Raji (cell line): ENCODE measurements around the gene PTPRD.

Experiments
- POLR2A ChIP-seq: IDR thresholded peaks from 2 replicates; pipeline ENCODE4 v1.6.1; 2011; ENCODE audit warnings: low read depth, low read length, control low read depth; ENCODE audit not compliant: insufficient read depth

Gene PTPRD

DNA sequence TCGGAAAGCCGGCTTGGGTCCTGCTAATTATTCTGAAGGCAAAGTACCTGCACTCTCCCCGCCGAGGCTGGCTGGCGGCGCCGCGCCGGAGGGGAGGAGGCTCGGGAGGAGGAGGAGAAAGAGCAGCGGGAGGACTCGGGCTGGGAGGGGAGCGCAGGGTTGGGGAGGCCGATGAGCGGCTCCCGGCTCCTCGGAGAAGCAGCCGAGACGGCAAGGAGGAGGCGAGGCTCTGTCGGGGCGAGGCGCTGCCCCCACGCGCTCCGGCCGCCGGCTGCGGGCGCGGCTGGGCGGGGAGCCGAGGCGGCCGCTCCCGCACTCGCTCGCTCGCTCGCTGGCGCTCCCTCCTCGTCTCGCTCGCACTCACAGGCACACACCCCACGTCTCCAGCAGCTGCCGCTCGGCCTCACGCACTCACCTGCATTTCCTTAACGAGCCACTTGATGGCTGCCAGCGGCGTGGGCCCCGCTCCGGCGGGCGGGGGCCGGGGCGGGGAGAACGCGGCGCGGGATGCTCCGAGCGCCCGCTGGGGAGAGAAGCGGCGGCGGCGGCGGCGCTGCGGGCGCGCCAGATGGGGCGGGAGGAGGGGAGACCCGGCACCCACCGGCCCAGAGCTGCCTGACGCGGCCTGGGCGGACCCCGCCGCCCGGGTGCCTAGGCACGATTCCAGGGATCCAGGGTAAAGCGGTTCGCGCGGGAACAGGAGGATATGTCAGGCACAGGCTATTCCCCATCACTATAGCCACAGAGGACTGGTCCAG lies at the start of gene PTPRD:
Gene PTPRD (minus strand): TSS at position 362 of the 758 bp plus-strand sequence.
- TF ChIP-seq POLR2A = no peak

DNA sequence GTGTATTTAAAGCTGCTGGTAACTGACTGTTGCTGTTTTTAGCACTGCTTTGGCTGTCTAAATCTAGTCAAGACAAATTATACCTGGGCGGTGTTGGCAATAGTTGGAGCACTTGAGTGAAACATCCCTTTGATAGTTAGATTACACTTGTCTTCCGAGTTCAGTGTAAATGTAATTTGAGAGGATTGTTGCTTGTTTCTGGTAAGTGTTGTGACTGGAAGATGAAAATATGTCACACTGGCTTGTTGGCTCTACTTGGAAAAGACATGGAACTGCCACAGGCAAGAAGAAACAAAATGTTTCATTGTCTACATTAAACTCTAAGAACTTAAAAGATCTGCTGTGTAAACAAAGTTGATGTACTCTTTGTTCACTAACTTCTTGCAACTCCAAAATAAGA lies 49.2 kb upstream of the PTPRD start:
- no peak for TF ChIP-seq POLR2A

DNA sequence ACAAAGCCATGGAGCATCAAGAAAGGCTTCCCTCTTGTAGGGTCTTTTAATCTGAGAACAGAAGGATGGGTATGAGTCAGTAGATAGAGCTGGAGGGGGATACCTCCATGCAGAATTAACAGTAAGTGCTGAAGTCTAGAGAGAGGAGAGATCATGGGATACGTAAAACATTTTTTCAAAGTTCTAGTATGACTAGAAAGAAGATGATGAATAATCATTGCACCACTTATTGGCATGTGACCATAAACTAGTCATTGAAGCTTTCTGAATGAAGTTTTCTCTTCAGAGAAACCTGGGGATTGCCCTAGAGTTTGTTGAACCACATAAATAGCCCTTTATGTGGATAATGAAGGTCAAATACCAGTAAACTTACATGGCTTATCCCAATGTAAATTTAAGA lies 48.6 kb upstream of the PTPRD start:
- no peak for TF ChIP-seq POLR2A

DNA sequence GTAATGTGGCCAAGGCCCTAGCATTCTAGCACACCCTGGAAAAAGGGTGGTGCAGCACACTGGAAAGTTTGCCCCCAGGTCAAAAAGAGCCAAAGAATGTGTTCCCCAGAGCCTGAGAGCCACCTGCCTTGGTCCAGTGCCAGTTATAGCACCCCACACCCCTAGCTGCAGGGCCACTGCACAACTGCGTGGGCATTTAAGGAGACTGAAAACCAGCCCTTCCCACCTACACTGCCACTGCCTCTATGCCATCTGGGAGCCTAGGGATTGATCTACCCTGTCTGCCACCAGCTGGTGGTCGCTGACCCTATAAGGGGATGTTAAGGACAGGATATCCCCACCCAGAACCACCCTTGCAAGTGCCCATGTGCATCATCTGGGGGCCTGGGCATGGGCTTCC lies 38.2 kb upstream of the PTPRD start:
- no peak for TF ChIP-seq POLR2A

DNA sequence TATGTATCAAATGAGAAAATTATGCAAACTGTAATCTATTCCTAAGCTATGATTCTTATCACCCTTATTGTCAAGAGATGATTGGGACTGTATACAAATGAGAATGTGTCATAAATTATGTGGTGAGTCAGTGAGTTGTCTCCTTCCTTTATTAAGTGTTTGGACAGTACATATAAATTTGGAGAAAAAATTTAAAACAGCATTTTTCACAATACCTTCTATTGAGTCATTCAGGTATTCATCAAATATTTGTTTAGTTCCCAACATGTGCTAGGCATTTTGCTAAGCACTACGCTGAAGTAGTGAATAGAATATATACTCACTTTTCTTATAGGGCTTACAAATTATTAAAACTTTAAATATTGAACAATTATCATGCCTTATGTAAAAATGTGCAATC lies 36.3 kb upstream of the PTPRD start:
- no peak for TF ChIP-seq POLR2A

DNA sequence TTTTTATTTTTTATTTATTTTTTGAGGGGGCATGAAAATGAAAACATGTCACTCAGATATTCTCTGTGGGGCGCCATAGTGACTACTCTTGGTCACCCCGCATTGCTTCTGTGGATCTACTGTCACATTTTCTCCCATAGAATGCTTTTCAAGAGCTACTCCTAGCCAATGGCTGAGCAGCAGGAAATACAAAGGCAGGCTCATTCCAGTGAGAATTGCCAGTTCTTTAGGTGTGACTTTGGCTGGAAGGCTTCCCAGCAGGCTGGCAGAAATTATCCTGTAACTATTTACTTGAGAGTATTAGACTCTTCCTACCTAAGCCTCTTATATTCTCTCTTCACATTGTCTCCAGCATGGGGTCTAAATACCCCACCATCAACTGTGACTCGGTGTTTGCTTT lies 21.0 kb upstream of the PTPRD start:
- no peak for TF ChIP-seq POLR2A

DNA sequence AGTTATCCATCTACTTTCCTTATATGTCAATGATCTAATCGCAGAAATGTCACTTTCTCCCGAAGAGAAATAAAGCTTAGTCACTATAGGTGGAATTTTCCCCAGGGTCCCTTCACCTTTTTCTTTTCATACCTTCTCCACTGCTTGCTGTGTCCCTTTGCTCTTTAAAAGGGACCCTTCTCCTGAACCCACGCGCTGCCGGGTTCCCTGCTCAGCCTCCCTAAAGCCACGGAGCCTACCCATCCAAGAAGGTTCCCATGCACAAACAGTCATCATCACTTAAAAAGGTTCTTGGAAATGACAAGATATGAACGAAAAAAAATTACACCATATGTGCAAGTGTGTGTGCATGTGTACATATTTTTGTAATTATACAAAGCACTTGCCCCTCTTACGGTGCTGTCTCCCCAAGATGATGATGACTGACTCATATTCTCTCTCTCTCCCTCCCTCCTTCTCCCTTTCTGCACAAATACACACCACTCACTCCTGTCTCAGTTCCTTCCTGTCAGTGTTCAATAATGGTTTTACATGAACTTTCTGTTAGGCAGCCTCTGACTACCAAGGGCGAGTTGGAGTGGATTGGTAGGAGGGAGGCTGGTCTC lies 1.5 kb upstream of the PTPRD start:
- TF ChIP-seq POLR2A = no peak

DNA sequence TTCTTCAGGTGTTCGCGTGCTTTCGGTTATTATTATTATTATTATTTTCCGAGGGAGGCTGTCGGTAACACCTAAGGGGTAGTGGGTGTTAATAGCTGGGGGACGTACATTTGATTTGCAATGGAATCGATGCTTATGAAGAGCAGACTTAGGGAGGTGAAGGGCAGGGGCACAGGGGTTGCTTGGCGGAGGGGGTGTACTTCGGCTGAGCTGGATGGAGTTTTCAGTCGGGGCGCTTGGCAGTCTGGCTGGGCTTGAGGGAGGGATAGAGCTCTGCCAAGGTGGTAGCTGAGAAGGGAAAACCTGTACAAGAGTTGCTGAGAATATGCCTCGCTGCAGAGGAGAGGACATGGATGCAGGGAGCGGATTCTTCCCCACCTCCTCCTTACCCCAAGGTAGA lies 617 bp upstream of the PTPRD start:
- TF ChIP-seq POLR2A = no peak

DNA sequence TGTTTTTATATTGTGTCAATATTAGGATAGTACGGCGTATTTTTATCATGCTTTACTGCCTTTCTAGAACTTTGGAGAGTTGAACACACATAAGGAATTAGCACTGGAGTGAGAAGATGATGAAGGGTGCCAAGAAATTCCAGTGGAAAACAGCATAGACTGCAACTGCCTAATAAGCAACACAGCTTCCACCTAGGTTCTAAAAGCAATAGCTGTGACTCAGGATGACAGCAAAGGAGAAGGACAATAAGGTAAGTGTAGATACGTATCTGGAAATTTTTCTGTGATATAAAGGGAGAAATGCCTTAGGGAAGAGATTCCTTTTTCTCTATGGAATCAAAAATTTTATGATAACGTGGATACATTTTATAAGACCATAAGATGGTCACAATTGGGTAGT lies 7.4 kb downstream of the PTPRD start:
- no peak for TF ChIP-seq POLR2A

DNA sequence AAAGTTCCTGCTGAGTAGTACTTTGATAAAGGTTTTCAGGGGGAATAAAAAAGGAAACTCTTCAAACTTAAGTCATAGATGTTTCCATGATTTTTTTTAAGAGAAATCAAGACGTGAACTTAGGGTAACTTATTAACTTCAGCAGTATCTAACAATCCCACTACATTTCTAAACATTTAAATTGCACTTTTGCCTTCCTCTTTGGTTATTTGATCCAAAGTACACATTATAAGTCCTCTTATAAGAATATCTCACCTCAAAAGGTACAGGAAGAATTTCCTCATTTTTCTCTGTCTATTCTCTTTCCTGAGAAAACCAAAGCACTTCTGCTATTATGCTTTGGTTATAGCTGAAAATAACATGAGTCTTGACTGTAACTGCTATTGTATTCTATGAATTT lies 7.9 kb downstream of the PTPRD start:
- TF ChIP-seq POLR2A = no peak

DNA sequence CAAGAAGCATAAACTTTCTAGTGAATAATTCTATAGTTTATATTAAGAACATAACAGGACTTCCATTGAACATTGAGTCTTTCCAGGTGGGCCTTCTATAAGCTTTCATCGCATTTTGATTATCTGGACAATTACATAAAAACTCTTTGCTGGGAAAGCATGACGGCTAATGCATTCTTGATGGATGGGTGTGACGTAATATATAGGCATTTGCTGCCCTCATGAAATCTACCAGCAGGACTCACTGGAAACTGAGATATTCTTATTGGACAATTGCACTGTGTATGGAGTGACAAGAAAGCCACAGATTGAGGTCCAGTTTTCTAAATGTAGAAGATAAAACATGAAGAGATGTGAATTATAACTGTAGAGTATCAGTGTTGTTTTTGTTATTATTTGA lies 15.0 kb downstream of the PTPRD start:
- TF ChIP-seq POLR2A = no peak

DNA sequence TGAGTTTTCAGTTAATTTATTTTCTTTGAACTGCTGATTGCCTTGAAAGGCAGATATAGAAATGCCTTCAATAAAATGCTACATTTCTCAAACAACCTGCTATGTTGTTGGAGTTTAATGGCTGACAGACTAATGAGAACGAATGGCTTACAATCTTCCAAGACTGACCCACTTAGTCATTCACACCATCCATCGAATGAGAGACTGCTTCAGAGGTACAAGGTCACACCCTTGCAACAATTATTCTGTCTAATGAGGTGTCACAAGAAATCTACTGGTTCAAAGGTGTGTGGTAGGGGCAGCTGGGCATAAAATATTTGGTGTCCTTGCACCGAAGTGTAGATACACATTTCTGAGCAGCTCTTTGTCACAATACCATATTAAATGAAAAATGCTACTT lies 18.3 kb downstream of the PTPRD start:
- no peak for TF ChIP-seq POLR2A

DNA sequence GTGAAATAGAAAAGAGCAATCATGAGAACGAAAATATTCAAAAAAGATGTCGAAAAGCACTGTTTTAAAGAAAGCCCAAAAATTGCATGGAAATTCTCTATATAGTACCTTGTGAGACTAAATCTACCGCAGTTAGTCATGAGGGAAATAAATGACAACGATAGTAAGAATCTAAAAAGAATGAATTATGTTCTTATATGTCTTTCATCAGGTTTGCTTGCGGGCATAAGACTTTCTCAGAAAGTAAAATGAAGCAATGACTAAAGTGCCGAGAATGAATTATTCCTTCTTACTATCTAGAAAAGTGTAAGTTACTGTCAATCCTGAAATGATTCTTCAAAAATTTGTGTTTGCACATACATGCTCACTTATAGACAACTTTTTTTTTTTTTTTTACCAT lies 26.4 kb downstream of the PTPRD start:
- no peak for TF ChIP-seq POLR2A

DNA sequence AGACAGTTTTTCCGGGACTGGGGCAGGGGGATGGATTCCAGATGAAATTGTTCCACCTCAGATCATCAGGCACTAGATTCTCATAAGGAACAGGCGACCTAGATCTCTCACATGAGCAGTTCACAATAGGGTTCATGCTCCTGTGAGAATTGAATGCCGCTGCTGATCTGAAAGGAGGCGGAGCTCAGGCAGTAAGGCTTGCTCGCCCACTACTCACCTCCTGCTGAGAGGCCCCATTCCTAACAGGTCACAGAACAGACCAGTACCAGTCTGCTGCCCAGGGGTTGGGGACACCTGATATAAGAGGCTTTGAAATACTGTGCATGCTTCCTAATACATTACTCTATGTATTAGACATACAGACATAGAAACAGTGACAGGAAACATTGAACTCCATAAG lies 41.1 kb downstream of the PTPRD start:
- no peak for TF ChIP-seq POLR2A

DNA sequence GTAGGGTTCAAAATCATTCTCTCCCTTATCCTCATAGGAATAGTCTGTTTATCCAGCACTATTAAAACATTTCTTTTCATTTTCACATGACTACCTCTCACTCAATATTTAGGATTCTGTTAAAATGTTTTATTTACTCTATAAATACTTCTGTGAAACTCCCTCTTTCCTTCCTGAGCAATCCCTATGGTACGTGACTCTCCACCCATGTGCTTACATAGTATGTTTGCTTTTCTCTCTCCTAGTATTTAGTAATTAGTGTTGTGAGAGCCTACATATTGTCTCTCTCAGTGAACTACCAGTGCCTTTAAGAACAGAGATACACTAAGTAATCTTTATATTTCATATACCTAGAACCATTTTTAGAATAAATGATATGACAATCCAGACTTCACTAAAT lies 46.0 kb downstream of the PTPRD start:
- TF ChIP-seq POLR2A = no peak

DNA sequence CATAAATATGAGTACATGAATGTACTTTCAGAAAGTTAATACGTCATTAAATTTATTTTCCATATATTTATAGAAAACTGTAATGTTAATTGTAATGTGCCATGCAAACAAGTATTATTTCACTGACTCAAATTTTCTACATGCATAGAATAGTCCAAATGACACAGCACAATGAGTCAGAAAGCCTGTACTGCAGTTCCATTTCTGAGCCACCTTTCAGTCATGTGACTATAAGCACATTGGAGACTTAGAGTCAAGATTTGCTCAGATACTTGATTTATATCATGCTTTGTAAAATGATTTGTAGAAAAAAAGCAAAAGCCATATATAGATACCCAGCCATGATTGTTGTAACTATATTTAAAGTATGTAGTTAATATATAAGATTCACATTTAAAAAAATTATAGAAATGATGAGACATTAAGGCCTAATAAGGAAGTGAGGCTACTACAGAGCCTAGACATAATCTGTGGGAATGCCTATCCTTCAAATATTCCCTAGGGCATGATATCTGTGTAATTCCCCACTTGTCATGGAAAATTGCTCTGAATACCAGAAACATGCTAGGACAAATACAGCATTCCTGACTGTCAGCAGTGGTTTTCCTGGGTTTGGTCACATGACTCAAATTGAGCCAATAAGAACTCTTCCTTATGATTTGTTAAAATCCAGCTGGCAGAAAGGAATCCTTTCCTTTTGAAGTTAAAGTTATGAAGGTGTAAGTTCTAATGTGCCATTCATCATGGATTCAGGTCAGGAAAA lies 50.0 kb downstream of the PTPRD start:
- TF ChIP-seq POLR2A = no peak
